Cerebellar cortex (tissue), 1 donor: ENCODE data around the gene TANC1.

Experiments
- DNase-seq: peaks from one replicate; pipeline ENCODE4 v3.0.0-alpha.2; 2015; ENCODE audit warnings: low spot score

Gene TANC1

GRCh38 chr2:159063677-159064076, 95.2 kb downstream of the TANC1 start:
- DNase-seq, result no peak

- DNase-seq, result no peak
Observed at GRCh38 chr2:159064446-159065301, 96.2 kb downstream of the TANC1 start.

GRCh38 chr2:159065313-159065712, 96.9 kb downstream of the TANC1 start:
- no peak for DNase-seq

DNA sequence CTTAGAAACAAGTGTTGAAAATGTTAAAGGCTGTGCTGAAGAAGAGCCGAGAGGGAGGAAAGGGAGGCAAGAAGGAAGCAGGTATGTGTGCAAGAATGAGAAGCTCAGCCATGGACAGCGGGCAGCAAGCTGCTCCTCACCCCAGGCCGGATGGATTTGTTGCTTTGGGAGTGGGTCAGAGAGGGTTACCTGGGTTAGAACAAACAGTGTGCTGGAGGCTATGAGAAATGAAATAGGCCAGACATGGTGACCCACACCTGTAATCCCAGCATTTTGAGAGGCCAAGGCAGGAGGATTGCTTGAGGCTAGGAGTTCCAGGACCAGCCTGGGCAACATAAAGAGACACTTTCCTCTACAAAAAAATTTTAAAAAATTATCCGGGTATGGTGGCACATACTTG, 97.5 kb downstream of the TANC1 start:
- DNase-seq, result no peak

- no peak for DNase-seq
Observed at GRCh38 chr2:159066541-159067156, 98.2 kb downstream of the TANC1 start.

GRCh38 chr2:159067971-159068370, 99.5 kb downstream of the TANC1 start:
- no peak for DNase-seq

DNA sequence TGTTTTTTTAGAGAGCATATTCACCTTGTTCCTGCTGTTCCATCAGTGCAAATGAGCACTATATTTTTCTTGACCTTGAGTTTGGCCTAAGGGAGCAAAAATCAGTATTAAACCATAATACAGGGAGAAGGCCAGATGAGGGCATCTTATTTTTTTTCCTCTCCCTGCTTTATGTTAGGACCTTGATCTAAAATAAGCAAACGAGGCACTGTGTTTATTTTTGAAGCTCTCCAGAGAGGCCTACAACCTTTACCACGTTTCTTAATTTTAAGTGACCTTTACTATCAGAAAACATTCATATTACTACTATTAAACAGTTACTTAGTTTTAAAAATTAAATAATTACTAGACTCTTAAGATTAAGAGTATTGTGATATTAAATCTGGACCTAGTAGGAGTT, 100.8 kb downstream of the TANC1 start:
- no peak for DNase-seq

DNA sequence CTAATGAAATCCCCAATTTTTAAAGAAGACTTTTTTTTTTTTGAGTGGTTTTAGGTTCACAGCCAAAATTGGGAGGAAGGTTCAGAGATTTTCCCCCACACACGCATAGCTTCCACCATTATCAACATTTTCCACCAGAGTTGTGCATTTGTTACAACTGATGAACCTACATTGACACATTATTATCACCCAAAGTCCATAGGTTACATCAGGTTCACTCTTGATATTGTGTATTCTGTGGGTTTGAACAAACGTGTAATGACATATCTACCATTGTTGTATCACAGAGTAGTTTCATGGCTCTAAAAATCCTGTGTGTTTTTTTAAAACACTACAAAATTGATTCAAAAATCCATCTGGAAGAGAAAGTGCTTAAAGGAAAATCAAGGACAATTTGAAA, 101.8 kb downstream of the TANC1 start:
- no peak for DNase-seq

- DNase-seq, result no peak
Observed at GRCh38 chr2:159071190-159071915, 102.9 kb downstream of the TANC1 start.

- DNase-seq, result no peak
Observed at GRCh38 chr2:159072795-159073194, 104.4 kb downstream of the TANC1 start.

DNA sequence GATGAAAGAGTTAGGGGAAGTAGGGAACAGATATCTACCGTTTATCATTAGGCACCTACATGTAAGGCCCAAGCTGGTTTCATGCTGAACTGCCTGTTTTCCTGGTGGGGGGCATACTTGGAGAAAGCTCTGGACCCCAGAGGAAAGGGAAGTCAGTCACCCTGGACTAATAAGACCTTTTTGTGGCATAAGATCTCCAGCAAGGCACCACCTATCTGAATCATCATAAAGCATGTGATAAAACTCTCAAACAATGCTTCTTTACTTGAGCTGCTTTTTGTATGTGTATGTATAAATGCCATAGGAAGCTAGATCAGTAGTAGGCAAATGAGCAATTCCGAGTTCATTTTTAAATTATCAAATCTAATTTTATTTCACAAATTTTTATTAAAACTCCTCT, 104.8 kb downstream of the TANC1 start:
- DNase-seq, result no peak

- no peak for DNase-seq
Observed at GRCh38 chr2:159074605-159075004, 106.2 kb downstream of the TANC1 start.

- DNase-seq, result no peak
Observed at GRCh38 chr2:159075727-159076126, 107.3 kb downstream of the TANC1 start.

DNA sequence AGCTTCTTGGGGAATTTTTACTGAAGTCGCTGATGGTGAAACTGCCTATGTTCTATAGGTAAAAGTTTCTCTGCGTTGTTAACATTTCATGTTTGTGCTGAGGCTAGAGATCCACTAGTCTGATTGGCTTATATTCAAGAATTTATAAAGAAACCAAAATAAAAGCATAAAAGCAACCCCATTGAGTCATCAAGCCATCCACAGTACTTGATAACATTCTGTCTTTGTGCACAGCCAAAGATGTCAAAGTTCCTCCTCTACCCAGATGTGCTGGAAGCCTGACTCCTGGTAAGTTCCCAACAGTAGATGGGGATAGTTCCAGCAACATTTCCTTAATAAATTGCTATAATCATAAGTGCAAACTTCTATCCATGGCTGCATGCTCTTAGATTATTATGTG, 107.8 kb downstream of the TANC1 start:
- no peak for DNase-seq

GRCh38 chr2:159077869-159078268, 109.4 kb downstream of the TANC1 start:
- no peak for DNase-seq

- DNase-seq, result no peak
Observed at GRCh38 chr2:159078443-159078842, 110.0 kb downstream of the TANC1 start.

- peak; percentile 73 for DNase-seq
Observed at GRCh38 chr2:159080641-159081040, 112.2 kb downstream of the TANC1 start.

- no peak for DNase-seq
Observed at GRCh38 chr2:159082119-159082518, 113.7 kb downstream of the TANC1 start.

DNA sequence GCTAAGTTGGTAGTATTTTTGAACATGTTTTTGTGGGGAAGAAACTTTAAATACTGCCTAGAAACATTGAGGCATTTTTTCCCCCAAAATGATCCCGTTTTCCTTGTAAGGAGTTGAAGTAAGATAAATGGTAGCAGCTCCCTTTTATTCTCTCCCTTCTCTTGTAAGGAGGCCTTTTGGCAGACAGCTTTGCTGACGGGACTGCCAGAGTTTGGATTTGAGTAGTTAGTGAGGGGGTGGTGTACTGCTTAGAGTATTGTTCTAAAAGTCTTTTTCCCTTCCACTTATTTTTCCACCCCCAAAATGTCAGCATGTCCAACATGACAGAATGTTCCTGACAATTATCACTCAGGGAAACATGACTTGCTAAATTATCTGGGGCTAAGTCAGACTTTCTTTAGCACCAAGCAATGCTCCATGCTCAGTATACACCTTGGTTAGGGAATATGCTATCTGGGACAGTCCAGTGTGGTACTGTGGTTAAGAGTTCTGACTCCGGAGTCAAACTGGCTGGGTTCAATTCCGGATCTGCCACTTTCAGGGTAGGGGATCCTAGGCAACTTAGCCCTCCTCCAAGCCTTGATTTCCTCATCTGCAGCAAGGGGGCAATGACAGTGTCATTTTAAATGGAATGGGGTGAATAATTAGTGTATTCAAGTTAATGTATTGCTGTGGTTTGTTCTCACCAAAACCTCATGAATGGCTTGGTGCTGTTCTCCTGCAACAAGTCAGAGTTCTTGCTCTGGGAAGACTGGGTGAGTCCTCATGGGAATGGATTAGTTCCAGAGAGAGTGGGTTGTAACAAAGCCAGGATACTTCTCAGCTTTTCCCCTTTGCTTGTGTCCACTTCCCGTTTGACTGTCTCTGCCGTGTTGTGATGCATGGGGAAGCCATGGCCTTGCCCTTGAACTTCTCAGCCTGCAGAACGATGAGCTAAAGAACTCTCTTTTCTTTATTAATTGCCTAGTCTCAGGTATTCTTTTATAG, 116.2 kb downstream of the TANC1 start:
- DNase-seq, result no peak

- DNase-seq, result peak; percentile 49
Observed at GRCh38 chr2:159086342-159086741, 117.9 kb downstream of the TANC1 start.

- DNase-seq, result no peak
Observed at GRCh38 chr2:159086826-159087225, 118.4 kb downstream of the TANC1 start.

DNA sequence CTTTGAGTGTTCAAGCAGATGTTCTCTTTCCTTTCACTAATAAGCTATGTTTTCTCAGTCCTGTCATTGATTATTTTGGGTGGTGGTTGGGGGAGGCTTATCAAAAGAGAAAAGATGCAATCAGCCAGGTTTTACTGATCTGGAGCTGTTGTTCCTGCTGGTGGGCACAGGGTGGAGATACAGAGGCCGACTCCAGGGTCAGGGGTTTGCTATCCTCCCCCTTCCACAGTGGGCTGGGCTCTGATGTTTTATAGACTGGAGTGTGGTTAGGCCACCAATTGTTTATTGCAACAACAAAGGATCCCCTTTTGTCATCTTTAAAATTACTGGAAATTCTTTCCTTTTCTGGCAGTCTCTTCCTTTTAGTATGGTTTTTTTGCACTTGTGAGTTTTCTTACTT, 120.5 kb downstream of the TANC1 start:
- DNase-seq, result no peak
